OCI-LY1 (cell line): ENCODE measurements around the gene WDR20.

Experiments used
- EZH2 ChIP-seq: fragments of 200-600 bp; sonication (generic), shearing (Covaris generic); IDR thresholded peaks from 2 replicates; pipeline ENCODE4 v1.8.0; 2017; ENCODE audit warnings: borderline replicate concordance, mixed run types, mild to moderate bottlenecking, antibody characterized with exemption, low read length, moderate library complexity, mixed read lengths
- TF ChIP-seq, protein P1 (sequence below): fragments of 200-600 bp; sonication (generic), shearing (Covaris generic); IDR thresholded peaks from 2 replicates; pipeline ENCODE4 v1.5.1; 2017; ENCODE audit warnings: mild to moderate bottlenecking, antibody characterized with exemption, low read length, moderate library complexity, mixed read lengths

- TF ChIP-seq, protein P1, sequence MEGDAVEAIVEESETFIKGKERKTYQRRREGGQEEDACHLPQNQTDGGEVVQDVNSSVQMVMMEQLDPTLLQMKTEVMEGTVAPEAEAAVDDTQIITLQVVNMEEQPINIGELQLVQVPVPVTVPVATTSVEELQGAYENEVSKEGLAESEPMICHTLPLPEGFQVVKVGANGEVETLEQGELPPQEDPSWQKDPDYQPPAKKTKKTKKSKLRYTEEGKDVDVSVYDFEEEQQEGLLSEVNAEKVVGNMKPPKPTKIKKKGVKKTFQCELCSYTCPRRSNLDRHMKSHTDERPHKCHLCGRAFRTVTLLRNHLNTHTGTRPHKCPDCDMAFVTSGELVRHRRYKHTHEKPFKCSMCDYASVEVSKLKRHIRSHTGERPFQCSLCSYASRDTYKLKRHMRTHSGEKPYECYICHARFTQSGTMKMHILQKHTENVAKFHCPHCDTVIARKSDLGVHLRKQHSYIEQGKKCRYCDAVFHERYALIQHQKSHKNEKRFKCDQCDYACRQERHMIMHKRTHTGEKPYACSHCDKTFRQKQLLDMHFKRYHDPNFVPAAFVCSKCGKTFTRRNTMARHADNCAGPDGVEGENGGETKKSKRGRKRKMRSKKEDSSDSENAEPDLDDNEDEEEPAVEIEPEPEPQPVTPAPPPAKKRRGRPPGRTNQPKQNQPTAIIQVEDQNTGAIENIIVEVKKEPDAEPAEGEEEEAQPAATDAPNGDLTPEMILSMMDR = no peak
- no peak for TF ChIP-seq EZH2
Measured at GRCh38 chr14:102248121-102248520, 108.4 kb downstream of the WDR20 start.
